GM23338 (cell line): ENCODE results near the gene ROR1. TPM values are rescaled to one million over a fixed set of nuclear protein-coding genes. Genes with fewer than 3 reads are reported as not detected.

ENCODE experiments used
- ATAC-seq: fragments of 200-7000 bp; cut with Tn5 transposase; 3 replicates; pipeline ENCODE4 v1.9.1; 2020
- DNase-seq: peaks from one replicate; pipeline ENCODE4 v3.0.0-alpha.2; 2015; ENCODE audit warnings: low spot score
- H2AFZ ChIP-seq: fragments of 200-600 bp; sonication (generic); 2 replicates; pipeline ENCODE4 v1.8.0; 2016; ENCODE audit warnings: antibody characterized with exemption, mild to moderate bottlenecking, moderate library complexity
- H3F3A ChIP-seq: fragments of 200-600 bp; sonication (generic); replicated peaks from 2 replicates; pipeline ENCODE4 v1.8.0; 2017; ENCODE audit warnings: antibody characterized with exemption, mixed run types, low read depth
- H3K27ac ChIP-seq: fragments of 200-600 bp; sonication (generic); 2 replicates; pipeline ENCODE4 v1.6.1; 2016; ENCODE audit warnings: low read depth
- H3K27me3 ChIP-seq: fragments of 200-600 bp; sonication (generic); 2 replicates; pipeline ENCODE4 v1.8.0; 2016; ENCODE audit warnings: mild to moderate bottlenecking, mixed run types, moderate library complexity; ENCODE audit not compliant: insufficient read depth
- H3K36me3 ChIP-seq: fragments of 200-600 bp; sonication (generic); 2 replicates; pipeline ENCODE4 v1.8.0; 2016; ENCODE audit warnings: mild to moderate bottlenecking; ENCODE audit not compliant: insufficient read depth
- H3K4me1 ChIP-seq: fragments of 200-600 bp; sonication (generic); 2 replicates; pipeline ENCODE4 v1.8.0; 2016; ENCODE audit warnings: mild to moderate bottlenecking, moderate library complexity; ENCODE audit not compliant: insufficient read depth
- H3K4me2 ChIP-seq: fragments of 200-600 bp; sonication (generic); 2 replicates; pipeline ENCODE4 v1.7.1; 2017; ENCODE audit warnings: mixed run types
- H3K4me3 ChIP-seq: fragments of 200-600 bp; sonication (generic); 2 replicates; pipeline ENCODE4 v1.6.1; 2016; ENCODE audit warnings: mixed run types
- H3K79me2 ChIP-seq: fragments of 200-600 bp; sonication (generic); replicated peaks from 2 replicates; pipeline ENCODE4 v1.8.0; 2017; ENCODE audit warnings: mild to moderate bottlenecking; ENCODE audit not compliant: insufficient read depth
- H3K9me2 ChIP-seq: fragments of 200-600 bp; sonication (generic); 2 replicates; pipeline ENCODE4 v1.8.0; 2017; ENCODE audit not compliant: insufficient read depth
- H4K20me1 ChIP-seq: fragments of 200-600 bp; sonication (generic); replicated peaks from 2 replicates; pipeline ENCODE4 v1.8.0; 2017; ENCODE audit warnings: mild to moderate bottlenecking; ENCODE audit not compliant: insufficient read depth
- H3K27ac Mint-ChIP-seq: 2 replicates; pipeline ENCODE4 v1.8.0; 2020; ENCODE audit warnings: inconsistent platforms, mild to moderate bottlenecking, moderate library complexity, mixed read lengths
- H3K27me3 Mint-ChIP-seq: 3 replicates; pipeline ENCODE4 v1.8.0; 2022; ENCODE audit warnings: low read depth, mild to moderate bottlenecking, moderate library complexity, mixed read lengths, inconsistent platforms; ENCODE audit not compliant: insufficient read depth, poor library complexity
- H3K36me3 Mint-ChIP-seq: 3 replicates; pipeline ENCODE4 v1.8.0; 2021; ENCODE audit warnings: low read depth, mild to moderate bottlenecking, inconsistent platforms, moderate library complexity, mixed read lengths
- H3K4me1 Mint-ChIP-seq: 3 replicates; pipeline ENCODE4 v1.8.0; 2020; ENCODE audit warnings: mild to moderate bottlenecking, inconsistent platforms, mixed read lengths
- H3K4me3 Mint-ChIP-seq: 3 replicates; pipeline ENCODE4 v1.8.0; 2021; ENCODE audit warnings: moderate library complexity, mild to moderate bottlenecking, inconsistent platforms, mixed read lengths
- H3K9me3 Mint-ChIP-seq: 3 replicates; pipeline ENCODE4 v1.8.0; 2020; ENCODE audit warnings: moderate library complexity, mild to moderate bottlenecking, inconsistent platforms, mixed read lengths
- CREB1 ChIP-seq: fragments of 250-450 bp; sonication (Bioruptor Pico); IDR thresholded peaks from 2 replicates; pipeline ENCODE4 v1.5.0; 2020; ENCODE audit warnings: low read depth, mild to moderate bottlenecking, moderate library complexity
- CTCF ChIP-seq, 2 experiments: fragments of 200-600 bp in 1 of 2; sonication (generic) in 1 of 2; conservative IDR thresholded peaks; 2 replicates each; pipeline versions ENCODE4 v1.5.1 to v1.6.1; 2016 to 2017; ENCODE audit warnings: antibody characterized with exemption in 2 of 2, low read depth in 2 of 2, mild to moderate bottlenecking in 2 of 2, moderate library complexity in 1 of 2
- ETS1 ChIP-seq: IDR thresholded peaks from 2 replicates; pipeline ENCODE4 v1.6.1; 2016; ENCODE audit warnings: antibody characterized with exemption
- EZH2 ChIP-seq: fragments of 200-600 bp; sonication (generic); IDR thresholded peaks from one replicate; pipeline ENCODE4 v1.8.0; 2017; ENCODE audit warnings: antibody characterized with exemption, mild to moderate bottlenecking, low read depth; ENCODE audit not compliant: unreplicated experiment
- EZH2phosphoT487 ChIP-seq: fragments of 200-600 bp; sonication (generic); IDR thresholded peaks from one replicate; pipeline ENCODE4 v1.8.1; 2018; ENCODE audit warnings: antibody characterized with exemption; ENCODE audit not compliant: unreplicated experiment
- JUNB ChIP-seq: IDR thresholded peaks from one replicate; pipeline ENCODE4 v1.6.1; 2016; ENCODE audit warnings: antibody characterized with exemption; ENCODE audit not compliant: unreplicated experiment
- REST ChIP-seq: IDR thresholded peaks from one replicate; pipeline ENCODE4 v1.6.1; 2018; ENCODE audit warnings: antibody characterized with exemption; ENCODE audit not compliant: unreplicated experiment
- polyA plus RNA-seq: library from polyadenylated mRNA; unstranded; fragments of >200 nt; fragmentation: Nextera tagmentation; extraction: Ambion mirVana; gene quantifications from 2 replicates; pipeline ENCODE4 v1.2.1, GENCODE V29; 2016
- total RNA-seq: library from RNA; depleted of rRNA; stranded (reverse); fragments of >200 nt; shearing (Covaris generic); gene quantifications from 2 replicates; pipeline ENCODE4 v1.2.3, GENCODE V29; 2014

Gene ROR1
- total and polyA plus RNA-seq, 2 experiments from 2014 or later: 59.7 to 96.0 TPM

GRCh38 chr1:63875636-63876035 lies 101.8 kb downstream of the ROR1 start:
- Mint-ChIP-seq H3K4me3 (no peak overlapping the region), H3K27me3 (no peaks in the 10 kb centered on the region), H3K36me3 (no peaks in the 10 kb centered on the region), H3K4me1 (peaks cover 82% of the 10 kb centered on the region), H3K9me3 (no peaks in the 10 kb centered on the region), H3K27ac (no peak overlapping the region)
- DNase-seq (no peak), ATAC-seq (no peak)
- no peaks in the 10 kb centered on the region for H3K36me3 ChIP-seq
- no peak overlapping the region for H3K27ac ChIP-seq
- TF ChIP-seq REST: no peak
- no peak for TF ChIP-seq CTCF (conservative IDR thresholded peaks at IDR 0.05; ENCODE audit: low read depth in 2 of 2)
- no peak for TF ChIP-seq ETS1
- peaks cover 29% of the 10 kb centered on the region for H4K20me1 ChIP-seq
- no peaks in the 10 kb centered on the region for H3K27me3 ChIP-seq
- H3K4me3 ChIP-seq: no peak overlapping the region
- no peak overlapping the region for H3K4me2 ChIP-seq
- peaks cover 100% of the 10 kb centered on the region for H3K79me2 ChIP-seq
- no peak overlapping the region for H2AFZ ChIP-seq
- H3K9me2 ChIP-seq: peaks cover 6% of the 10 kb centered on the region; the same call in 1 of the 2 replicates
- no peaks in the 10 kb centered on the region for H3F3A ChIP-seq
- peaks cover 49% of the 10 kb centered on the region for H3K4me1 ChIP-seq

GRCh38 chr1:63877021-63877767 lies 103.4 kb downstream of the ROR1 start:
- H3K4me3 ChIP-seq: no peak overlapping the region
- no peaks in the 10 kb centered on the region for H3K27me3 Mint-ChIP-seq
- H3K27me3 ChIP-seq: no peaks in the 10 kb centered on the region
- no peak overlapping the region; the same call in 1 of the 2 replicates for H3K27ac Mint-ChIP-seq
- peaks cover 83% of the 10 kb centered on the region for H3K4me1 Mint-ChIP-seq
- 0 out of 2 replicates have a peak, but pooled peaks cover under 1% of the 10 kb centered on the region for H3K9me2 ChIP-seq
- 0 out of 2 replicates have a peak overlapping the region, but pooled peaks have one; percentile 21 for H3K4me2 ChIP-seq
- no peak overlapping the region for H3K4me3 Mint-ChIP-seq
- DNase-seq (no peak), ATAC-seq (no peak)
- peaks cover 37% of the 10 kb centered on the region for H3K4me1 ChIP-seq
- H2AFZ ChIP-seq: no peak overlapping the region
- H3K36me3 Mint-ChIP-seq: no peaks in the 10 kb centered on the region
- H3K36me3 ChIP-seq: no peaks in the 10 kb centered on the region
- H3K27ac ChIP-seq: no peak overlapping the region
- no peaks in the 10 kb centered on the region for H3F3A ChIP-seq
- H3K9me3 Mint-ChIP-seq: no peaks in the 10 kb centered on the region
- peaks cover 40% of the 10 kb centered on the region for H4K20me1 ChIP-seq
- peaks cover 100% of the 10 kb centered on the region for H3K79me2 ChIP-seq
- TF ChIP-seq CREB1 (CRISPR knock-in tag): no peak
- TF ChIP-seq EZH2phosphoT487: no peak
- TF ChIP-seq EZH2: no peak
- no peak for TF ChIP-seq JUNB
- no peak for TF ChIP-seq CTCF (conservative IDR thresholded peaks at IDR 0.05; ENCODE audit: low read depth in 2 of 2)
